ENCODE measurements around the gene LMAN1L. TPM values are rescaled to one million over a fixed set of nuclear protein-coding genes. Genes with fewer than 3 reads are reported as not detected.

LMAN1L gene
- total and polyA plus RNA-seq, 2 of the 4 experiments (the other 2 are of a cell fraction) = not detected

GRCh38 chr15:74843445-74843828 is 30.8 kb downstream of the LMAN1L start:
- no TSS peak for BruUV-seq (replicated peaks)
- no peaks in the 10 kb centered on the region for H3K27me3 ChIP-seq (ENCODE audit: control insufficient read depth, insufficient read depth, low read length)
- peak overlapping the region; percentile 44 for H3K4me3 ChIP-seq (ENCODE audit: insufficient read depth, low read depth, low read length)
- peak overlapping the region; percentile 89 to 91 for H4K8ac ChIP-seq (ENCODE audit: low read depth in 2 of 2, low read length in 2 of 2)
- peaks cover 0 to 17% of the 10 kb centered on the region in 2 experiments; a peak in 1 of 4 replicates for H3K79me1 ChIP-seq (ENCODE audit: low read depth in 1 of 2, low read length in 2 of 2)
- in situ Hi-C loops (cut with MboI; ENCODE audit: low sequenced_read_pairs) = no loop called here
- no peaks in the 10 kb centered on the region for H3K9me3 ChIP-seq (ENCODE audit: control insufficient read depth, insufficient read depth, low read length)
- peak overlapping the region; percentile 70; the same call in 1 of the 2 replicates for H3K23ac ChIP-seq (ENCODE audit: low read depth, low read length)
- peak overlapping the region; percentile 12 for H2BK5ac ChIP-seq (ENCODE audit: low read depth, low read length, poor library complexity, severe bottlenecking)
- peak overlapping the region; percentile 93 for H2AFZ ChIP-seq (replicated peaks; ENCODE audit: low read length, poor library complexity)
- H2BK20ac ChIP-seq (ENCODE audit: low read depth, low read length) = no peak overlapping the region
- H3K9me1 ChIP-seq (ENCODE audit: insufficient read depth, low read length) = 0 out of 2 replicates have a peak, but pooled peaks cover 3% of the 10 kb centered on the region
- ChIA-PET CTCF (interaction anchor here (1.2 kb wide), 1 partner anchor 58 kb away, joined by 4 read pairs; no protein-coding TSS in a partner anchor), POLR2A (ENCODE audit: unreplicated experiment) (no interaction called here)
- DNase-seq (no peak), ATAC-seq (ENCODE audit: low read depth) (no peak)
- 2% methylated on average over 7 of the region's 18 CpGs; no CpG with 5 or more reads in 1 of the 2 experiments for WGBS, 2 experiments (ENCODE audit: extremely low coverage in 2 of 2, insufficient read length in 1 of 2)
- peak overlapping the region; percentile 43 for H3K9ac ChIP-seq (ENCODE audit: low read depth, low read length)
- H4K5ac ChIP-seq (ENCODE audit: low read depth, low read length) = 0 out of 2 replicates have a peak overlapping the region, but pooled peaks have one; percentile 1
- H2BK120ac ChIP-seq (ENCODE audit: low read depth, low read length) = peak overlapping the region; percentile 46; the same call in 1 of the 2 replicates
- H2AK9ac ChIP-seq (replicated peaks; ENCODE audit: low read depth, low read length, poor library complexity) = peak overlapping the region; percentile 94
- peaks cover 4% of the 10 kb centered on the region; the same call in 1 of the 2 replicates for H3K4me1 ChIP-seq (ENCODE audit: control insufficient read depth, insufficient read depth, low read length)
- no peaks in the 10 kb centered on the region for H4K20me1 ChIP-seq (ENCODE audit: insufficient read depth, low read length)
- H3K4me2 ChIP-seq (ENCODE audit: low read depth, low read length) = peak overlapping the region; percentile 50
- TF ChIP-seq CEBPB (IDR thresholded peaks at IDR 0.05; ENCODE audit: low read depth, low read length) = no peak
- no peak for TF ChIP-seq USF2 (IDR thresholded peaks at IDR 0.05; ENCODE audit: low read depth, low read length)
- no peak for TF ChIP-seq SMC3 (IDR thresholded peaks at IDR 0.05; ENCODE audit: low read depth, low read length)
- TF ChIP-seq FOS (IDR thresholded peaks at IDR 0.05; ENCODE audit: low read depth, low read length) = no peak
- no peak for TF ChIP-seq CHD1 (IDR thresholded peaks at IDR 0.05; ENCODE audit: low read depth, low read length)
- H4K91ac ChIP-seq (ENCODE audit: insufficient read depth, low read depth, low read length) = peak overlapping the region; percentile 15; the same call in 1 of the 2 replicates
- intact Hi-C loops (cut with micrococcal nuclease) = loop anchor here (5.0 kb wide), 2 partner anchors 49 to 64 kb away; partner anchors contain the start of genes FAM219B and MPI
- H3K36me3 ChIP-seq (ENCODE audit: control insufficient read depth, insufficient read depth, low read length) = peaks cover 20% of the 10 kb centered on the region
- dilution Hi-C loops (cut with HindIII; ENCODE audit: low sequenced_read_pairs, unreplicated experiment) = no loop called here
- no peak overlapping the region for H3K56ac ChIP-seq (ENCODE audit: extremely low read depth, insufficient read depth, low read length)
- H3K4ac ChIP-seq (ENCODE audit: low read depth, low read length) = peak overlapping the region; percentile 92
- peak overlapping the region; percentile 79 for H2AK5ac ChIP-seq (ENCODE audit: low read depth, low read length)
- H2BK15ac ChIP-seq (ENCODE audit: low read depth, low read length) = peak overlapping the region; percentile 13; the same call in 1 of the 3 replicates
- no peak overlapping the region for H3K18ac ChIP-seq (ENCODE audit: low read depth, low read length)
- peak overlapping the region; percentile 74 for H3K14ac ChIP-seq (replicated peaks; ENCODE audit: low read depth, low read length)
- H3K27ac ChIP-seq (ENCODE audit: insufficient read depth, low read length) = peak overlapping the region; percentile 51

Data from IMR-90 (cell line).